WTC11 (cell line): ENCODE results near the gene AGAP1. TPM values are rescaled to one million over a fixed set of nuclear protein-coding genes. Genes with fewer than 3 reads are reported as not detected.

Experiments used
- ATAC-seq: fragments of 200-7000 bp; cut with Tn5 transposase; 2 replicates; pipeline ENCODE4 v1.10.0; 2021; ENCODE audit warnings: mild to moderate bottlenecking, moderate library complexity
- CTCF ChIA-PET: fragments of 300-600 bp; sonication (Branson Sonifier 250); formaldehyde crosslinking; loops from one replicate; lab custom pipeline; 2021; ENCODE audit warnings: antibody characterized with exemption; lab: Charles Lee
- POLR2A ChIA-PET: fragments of 350-600 bp; sonication (Branson Sonifier 250); formaldehyde crosslinking; loops from one replicate; lab custom pipeline; 2021; ENCODE audit warnings: antibody characterized with exemption; lab: Charles Lee
- DNase-seq: peaks from one replicate; pipeline ENCODE4 v3.0.0; 2021; ENCODE audit warnings: low spot score
- H3K27ac Mint-ChIP-seq: 2 replicates; pipeline ENCODE4 v1.8.0; 2021; ENCODE audit warnings: mixed read lengths
- H3K27me3 Mint-ChIP-seq: 2 replicates; pipeline ENCODE4 v1.8.0; 2021; ENCODE audit warnings: low read depth, mild to moderate bottlenecking, moderate library complexity, mixed read lengths
- H3K36me3 Mint-ChIP-seq: 2 replicates; pipeline ENCODE4 v1.8.0; 2021; ENCODE audit warnings: mixed read lengths
- H3K4me1 Mint-ChIP-seq: 2 replicates; pipeline ENCODE4 v1.8.0; 2022; ENCODE audit warnings: mixed read lengths
- H3K4me3 Mint-ChIP-seq: 2 replicates; pipeline ENCODE4 v1.8.0; 2021; ENCODE audit warnings: mild to moderate bottlenecking, moderate library complexity, mixed read lengths
- H3K9me3 Mint-ChIP-seq: 2 replicates; pipeline ENCODE4 v1.8.0; 2021; ENCODE audit warnings: mixed read lengths
- ATF1 ChIP-seq: sonication (generic); formaldehyde crosslinking; IDR thresholded peaks from 2 replicates; pipeline ENCODE4 v1.8.1; 2023; ENCODE audit warnings: mild to moderate bottlenecking, moderate library complexity, missing genetic modification reagents
- CREB1 ChIP-seq: sonication (generic); formaldehyde crosslinking; IDR thresholded peaks from 2 replicates; pipeline ENCODE4 v1.8.0; 2023; ENCODE audit warnings: mild to moderate bottlenecking, missing genetic modification reagents
- FOXK1 ChIP-seq: sonication (generic); formaldehyde crosslinking; IDR thresholded peaks from 2 replicates; pipeline ENCODE4 v1.8.0; 2022; ENCODE audit warnings: mild to moderate bottlenecking, moderate library complexity, missing genetic modification reagents
- MXD4 ChIP-seq: fragments of 250-450 bp; sonication (Bioruptor Pico); IDR thresholded peaks from 2 replicates; pipeline ENCODE4 v1.8.0; 2021; ENCODE audit warnings: mild to moderate bottlenecking, moderate library complexity, borderline replicate concordance
- MYBL2 ChIP-seq: sonication (generic); formaldehyde crosslinking; IDR thresholded peaks from 2 replicates; pipeline ENCODE4 v1.8.1; 2023; ENCODE audit warnings: mild to moderate bottlenecking, moderate library complexity, missing genetic modification reagents
- NR1H2 ChIP-seq: sonication (generic); formaldehyde crosslinking; IDR thresholded peaks from 2 replicates; pipeline ENCODE4 v1.9.0; 2021; ENCODE audit warnings: mild to moderate bottlenecking, moderate library complexity, missing genetic modification reagents
- NR3C1 ChIP-seq: sonication (generic); formaldehyde crosslinking; conservative IDR thresholded peaks from 2 replicates; pipeline ENCODE4 v1.8.1; 2023; ENCODE audit warnings: low read depth, mild to moderate bottlenecking, missing genetic modification reagents
- PRDM15 ChIP-seq: sonication (generic); formaldehyde crosslinking; IDR thresholded peaks from 2 replicates; pipeline ENCODE4 v1.8.0; 2022; ENCODE audit warnings: missing genetic modification reagents
- RORB ChIP-seq: fragments of 250-450 bp; sonication (Bioruptor Pico); IDR thresholded peaks from 2 replicates; pipeline ENCODE4 v1.9.0; 2021; ENCODE audit warnings: mild to moderate bottlenecking
- SMAD4 ChIP-seq: sonication (generic); formaldehyde crosslinking; IDR thresholded peaks from 2 replicates; pipeline ENCODE4 v1.8.0; 2022; ENCODE audit warnings: mild to moderate bottlenecking, missing genetic modification reagents
- SP1 ChIP-seq: sonication (generic); formaldehyde crosslinking; conservative IDR thresholded peaks from 2 replicates; pipeline ENCODE4 v1.8.1; 2022; ENCODE audit warnings: missing genetic modification reagents
- ZMAT4 ChIP-seq: fragments of 250-450 bp; sonication (Bioruptor Pico); IDR thresholded peaks from 2 replicates; pipeline ENCODE4 v1.9.0; 2021; ENCODE audit warnings: mild to moderate bottlenecking
- ZNF263 ChIP-seq: sonication (generic); formaldehyde crosslinking; IDR thresholded peaks from 2 replicates; pipeline ENCODE4 v1.8.1; 2022; ENCODE audit warnings: low read depth, mild to moderate bottlenecking, moderate library complexity, missing genetic modification reagents
- ZNF396 ChIP-seq: fragments of 250-450 bp; sonication (Bioruptor Pico); IDR thresholded peaks from 2 replicates; pipeline ENCODE4 v1.8.0; 2021; ENCODE audit warnings: mild to moderate bottlenecking, moderate library complexity, borderline replicate concordance
- ZNF671 ChIP-seq: fragments of 250-450 bp; sonication (Bioruptor Pico); IDR thresholded peaks from 2 replicates; pipeline ENCODE4 v1.8.0; 2021; ENCODE audit warnings: mild to moderate bottlenecking
- total RNA-seq: library from RNA; stranded (reverse); gene quantifications from 3 replicates; pipeline ENCODE4 v1.2.3, GENCODE V29; 2021
- TF ChIP-seq, protein P1 (sequence below): sonication (generic); formaldehyde crosslinking; IDR thresholded peaks from 2 replicates; pipeline ENCODE4 v1.8.0; 2022; ENCODE audit warnings: mild to moderate bottlenecking, missing genetic modification reagents
- TF ChIP-seq, protein P2 (sequence below): sonication (generic); formaldehyde crosslinking; IDR thresholded peaks from 2 replicates; pipeline ENCODE4 v1.8.1; 2023; ENCODE audit warnings: mild to moderate bottlenecking, moderate library complexity, missing genetic modification reagents
- TF ChIP-seq, protein P3 (sequence below): sonication (generic); formaldehyde crosslinking; IDR thresholded peaks from 2 replicates; pipeline ENCODE4 v1.8.0; 2022; ENCODE audit warnings: mild to moderate bottlenecking, missing genetic modification reagents
- TF ChIP-seq, protein P4 (sequence below): fragments of 250-450 bp; sonication (Bioruptor Pico); IDR thresholded peaks from 2 replicates; pipeline ENCODE4 v1.9.0; 2021; ENCODE audit warnings: mild to moderate bottlenecking
- TF ChIP-seq, protein P5 (sequence below): fragments of 250-450 bp; sonication (Bioruptor Pico); IDR thresholded peaks from 2 replicates; pipeline ENCODE4 v1.8.0; 2021; ENCODE audit warnings: mild to moderate bottlenecking

AGAP1 gene
- total RNA-seq, 1 experiment from 2014 or later = 49.3 TPM

DNA sequence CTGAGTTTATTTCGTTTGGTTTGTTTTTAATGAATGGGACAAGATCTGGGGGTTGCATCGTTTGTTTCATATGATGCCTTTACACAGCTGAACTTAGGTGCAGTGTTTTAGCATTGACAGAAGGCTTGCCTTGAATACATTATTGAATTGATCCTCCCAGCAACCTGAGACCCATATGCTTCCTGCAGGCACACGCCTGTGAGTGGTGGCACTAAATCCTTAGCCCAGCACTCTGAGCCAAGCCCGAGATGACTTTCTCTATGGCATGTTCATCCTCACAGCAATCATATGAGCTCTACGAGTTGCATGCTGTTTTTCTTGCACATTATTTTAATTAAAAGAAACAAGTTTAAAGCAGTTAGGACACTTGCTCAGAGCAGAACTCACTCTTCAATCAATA is 47.8 kb upstream of the AGAP1 start:
- POLR2A ChIA-PET = no interaction called here
- DNase-seq (no peak), ATAC-seq (no peak)
- peaks cover 14% of the 10 kb centered on the region for H3K9me3 Mint-ChIP-seq
- CTCF ChIA-PET = no interaction called here
- H3K27ac Mint-ChIP-seq = no peak overlapping the region
- H3K4me3 Mint-ChIP-seq = no peak overlapping the region
- H3K27me3 Mint-ChIP-seq = no peaks in the 10 kb centered on the region
- H3K4me1 Mint-ChIP-seq = peaks cover 5% of the 10 kb centered on the region; the same call in 1 of the 2 replicates
- TF ChIP-seq, protein P1, sequence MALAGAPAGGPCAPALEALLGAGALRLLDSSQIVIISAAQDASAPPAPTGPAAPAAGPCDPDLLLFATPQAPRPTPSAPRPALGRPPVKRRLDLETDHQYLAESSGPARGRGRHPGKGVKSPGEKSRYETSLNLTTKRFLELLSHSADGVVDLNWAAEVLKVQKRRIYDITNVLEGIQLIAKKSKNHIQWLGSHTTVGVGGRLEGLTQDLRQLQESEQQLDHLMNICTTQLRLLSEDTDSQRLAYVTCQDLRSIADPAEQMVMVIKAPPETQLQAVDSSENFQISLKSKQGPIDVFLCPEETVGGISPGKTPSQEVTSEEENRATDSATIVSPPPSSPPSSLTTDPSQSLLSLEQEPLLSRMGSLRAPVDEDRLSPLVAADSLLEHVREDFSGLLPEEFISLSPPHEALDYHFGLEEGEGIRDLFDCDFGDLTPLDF (CRISPR knock-in tag) = no peak
- TF ChIP-seq, protein P2, sequence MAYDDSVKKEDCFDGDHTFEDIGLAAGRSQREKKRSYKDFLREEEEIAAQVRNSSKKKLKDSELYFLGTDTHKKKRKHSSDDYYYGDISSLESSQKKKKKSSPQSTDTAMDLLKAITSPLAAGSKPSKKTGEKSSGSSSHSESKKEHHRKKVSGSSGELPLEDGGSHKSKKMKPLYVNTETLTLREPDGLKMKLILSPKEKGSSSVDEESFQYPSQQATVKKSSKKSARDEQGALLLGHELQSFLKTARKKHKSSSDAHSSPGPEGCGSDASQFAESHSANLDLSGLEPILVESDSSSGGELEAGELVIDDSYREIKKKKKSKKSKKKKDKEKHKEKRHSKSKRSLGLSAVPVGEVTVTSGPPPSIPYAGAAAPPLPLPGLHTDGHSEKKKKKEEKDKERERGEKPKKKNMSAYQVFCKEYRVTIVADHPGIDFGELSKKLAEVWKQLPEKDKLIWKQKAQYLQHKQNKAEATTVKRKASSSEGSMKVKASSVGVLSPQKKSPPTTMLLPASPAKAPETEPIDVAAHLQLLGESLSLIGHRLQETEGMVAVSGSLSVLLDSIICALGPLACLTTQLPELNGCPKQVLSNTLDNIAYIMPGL (CRISPR knock-in tag) = no peak
- TF ChIP-seq ZNF671 (CRISPR knock-in tag) (no peak), ATF1 (CRISPR knock-in tag) (no peak), SP1 (CRISPR knock-in tag) (no peak), SMAD4 (CRISPR knock-in tag) (no peak), MXD4 (CRISPR knock-in tag) (no peak), PRDM15 (no peak), CREB1 (CRISPR knock-in tag) (no peak), MYBL2 (CRISPR knock-in tag) (no peak), ZMAT4 (CRISPR knock-in tag) (no peak), RORB (CRISPR knock-in tag) (no peak)
- no peaks in the 10 kb centered on the region; the same call in 1 of the 2 replicates for H3K36me3 Mint-ChIP-seq

GRCh38 chr2:235447210-235447609 is 46.6 kb upstream of the AGAP1 start:
- CTCF ChIA-PET = no interaction called here
- H3K4me1 Mint-ChIP-seq = peaks cover 5% of the 10 kb centered on the region; the same call in 1 of the 2 replicates
- H3K4me3 Mint-ChIP-seq = no peak overlapping the region
- H3K9me3 Mint-ChIP-seq = peaks cover 14% of the 10 kb centered on the region
- TF ChIP-seq, protein P3, sequence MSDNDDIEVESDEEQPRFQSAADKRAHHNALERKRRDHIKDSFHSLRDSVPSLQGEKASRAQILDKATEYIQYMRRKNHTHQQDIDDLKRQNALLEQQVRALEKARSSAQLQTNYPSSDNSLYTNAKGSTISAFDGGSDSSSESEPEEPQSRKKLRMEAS (CRISPR knock-in tag) = no peak
- no peak for TF ChIP-seq ZNF396 (CRISPR knock-in tag)
- TF ChIP-seq, protein P4, sequence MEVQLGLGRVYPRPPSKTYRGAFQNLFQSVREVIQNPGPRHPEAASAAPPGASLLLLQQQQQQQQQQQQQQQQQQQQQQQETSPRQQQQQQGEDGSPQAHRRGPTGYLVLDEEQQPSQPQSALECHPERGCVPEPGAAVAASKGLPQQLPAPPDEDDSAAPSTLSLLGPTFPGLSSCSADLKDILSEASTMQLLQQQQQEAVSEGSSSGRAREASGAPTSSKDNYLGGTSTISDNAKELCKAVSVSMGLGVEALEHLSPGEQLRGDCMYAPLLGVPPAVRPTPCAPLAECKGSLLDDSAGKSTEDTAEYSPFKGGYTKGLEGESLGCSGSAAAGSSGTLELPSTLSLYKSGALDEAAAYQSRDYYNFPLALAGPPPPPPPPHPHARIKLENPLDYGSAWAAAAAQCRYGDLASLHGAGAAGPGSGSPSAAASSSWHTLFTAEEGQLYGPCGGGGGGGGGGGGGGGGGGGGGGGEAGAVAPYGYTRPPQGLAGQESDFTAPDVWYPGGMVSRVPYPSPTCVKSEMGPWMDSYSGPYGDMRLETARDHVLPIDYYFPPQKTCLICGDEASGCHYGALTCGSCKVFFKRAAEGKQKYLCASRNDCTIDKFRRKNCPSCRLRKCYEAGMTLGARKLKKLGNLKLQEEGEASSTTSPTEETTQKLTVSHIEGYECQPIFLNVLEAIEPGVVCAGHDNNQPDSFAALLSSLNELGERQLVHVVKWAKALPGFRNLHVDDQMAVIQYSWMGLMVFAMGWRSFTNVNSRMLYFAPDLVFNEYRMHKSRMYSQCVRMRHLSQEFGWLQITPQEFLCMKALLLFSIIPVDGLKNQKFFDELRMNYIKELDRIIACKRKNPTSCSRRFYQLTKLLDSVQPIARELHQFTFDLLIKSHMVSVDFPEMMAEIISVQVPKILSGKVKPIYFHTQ (CRISPR knock-in tag) = no peak
- TF ChIP-seq NR3C1 (CRISPR knock-in tag) = no peak
- TF ChIP-seq, protein P5, sequence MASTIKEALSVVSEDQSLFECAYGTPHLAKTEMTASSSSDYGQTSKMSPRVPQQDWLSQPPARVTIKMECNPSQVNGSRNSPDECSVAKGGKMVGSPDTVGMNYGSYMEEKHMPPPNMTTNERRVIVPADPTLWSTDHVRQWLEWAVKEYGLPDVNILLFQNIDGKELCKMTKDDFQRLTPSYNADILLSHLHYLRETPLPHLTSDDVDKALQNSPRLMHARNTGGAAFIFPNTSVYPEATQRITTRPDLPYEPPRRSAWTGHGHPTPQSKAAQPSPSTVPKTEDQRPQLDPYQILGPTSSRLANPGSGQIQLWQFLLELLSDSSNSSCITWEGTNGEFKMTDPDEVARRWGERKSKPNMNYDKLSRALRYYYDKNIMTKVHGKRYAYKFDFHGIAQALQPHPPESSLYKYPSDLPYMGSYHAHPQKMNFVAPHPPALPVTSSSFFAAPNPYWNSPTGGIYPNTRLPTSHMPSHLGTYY (CRISPR knock-in tag) = no peak
- TF ChIP-seq FOXK1 = no peak
- no peak for TF ChIP-seq NR1H2 (CRISPR knock-in tag)
- TF ChIP-seq ZNF263 (CRISPR knock-in tag) = no peak
- TF ChIP-seq, all 79 proteins: peak for 0
- no peaks in the 10 kb centered on the region; the same call in 1 of the 2 replicates for H3K36me3 Mint-ChIP-seq
- H3K27me3 Mint-ChIP-seq = no peaks in the 10 kb centered on the region
- POLR2A ChIA-PET = no interaction called here
- ATAC-seq = no peak
- no peak overlapping the region for H3K27ac Mint-ChIP-seq
- no peak for DNase-seq
